A549 (cell line): ENCODE results near the gene APBA1. TPM values are rescaled to one million over a fixed set of nuclear protein-coding genes. Genes with fewer than 3 reads are reported as not detected.

Experiments
- ATAC-seq, 2 experiments: fragments of 200-7000 bp in 1 of 2; fragments of >200 bp in 1 of 2; cut with Nextera tagmentation in 1 of 2; cut with Tn5 transposase in 1 of 2; 3 replicates each; pipeline versions ENCODE4 v1.8.0 to v1.9.1; 2018 to 2020; ENCODE audit warnings: mild to moderate bottlenecking in 1 of 2, moderate library complexity in 1 of 2
- CTCF ChIA-PET: fragments of 300-600 bp; sonication (Branson Sonifier 250); formaldehyde crosslinking; extraction: SDS; loops from one replicate; lab custom pipeline; 2021; ENCODE audit warnings: antibody characterized with exemption, inconsistent platforms; lab: Yijun Ruan, JAX
- POLR2A ChIA-PET: fragments of 350-600 bp; formaldehyde crosslinking; extraction: SDS; loops from one replicate; lab custom pipeline; 2021; ENCODE audit warnings: antibody characterized with exemption, inconsistent platforms; lab: Yijun Ruan, JAX
- DNase-seq, 2 experiments: peaks; one replicate each; pipeline versions ENCODE4 v3.0.0 to v3.0.0-alpha.2; 2011 to 2016; ENCODE audit warnings: low read depth in 1 of 2, low spot score in 1 of 2
- FAIRE-seq: peaks from 2 replicates; lab custom pipeline; 2011; peaks lifted over from hg19 to GRCh38; lab: Jason Lieb, UNC
- H3K27ac ChIP-seq, 2 experiments: fragments of >200 bp; sonication (Bioruptor Twin); formaldehyde crosslinking; 3 replicates each; pipeline ENCODE4 v1.5.1; 2016 to 2017
- H3K4me1 ChIP-seq: fragments of >200 bp; sonication (Bioruptor Twin); formaldehyde crosslinking; 3 replicates; pipeline ENCODE4 v1.6.1; 2016
- H3K4me2 ChIP-seq: fragments of >200 bp; sonication (Bioruptor Twin); formaldehyde crosslinking; 3 replicates; pipeline ENCODE4 v1.6.1; 2016
- H3K4me3 ChIP-seq: fragments of >200 bp; sonication (Bioruptor Twin); formaldehyde crosslinking; 3 replicates; pipeline ENCODE4 v1.5.1; 2016
- H3K9me3 ChIP-seq: fragments of >200 bp; sonication (Bioruptor Twin); formaldehyde crosslinking; 3 replicates; pipeline ENCODE4 v1.6.1; 2016
- CBX2 ChIP-seq: fragments of 200-600 bp; sonication (generic); IDR thresholded peaks from 2 replicates; pipeline ENCODE4 v1.6.1; 2016; ENCODE audit warnings: low read depth, mild to moderate bottlenecking, borderline replicate concordance
- CEBPB ChIP-seq, 2 experiments: fragments of >200 bp in 1 of 2; sonication (Bioruptor Twin) in 1 of 2; formaldehyde crosslinking in 1 of 2; IDR thresholded peaks; 2 replicates each; pipeline ENCODE4 v1.6.1; 2012 to 2016
- CHD4 ChIP-seq: fragments of 200-600 bp; sonication (generic); IDR thresholded peaks from 2 replicates; pipeline ENCODE4 v1.6.1; 2016; ENCODE audit warnings: antibody characterized with exemption, mild to moderate bottlenecking, borderline replicate concordance
- CTCF ChIP-seq: fragments of >200 bp; sonication (Bioruptor Twin); formaldehyde crosslinking; IDR thresholded peaks from 3 replicates; pipeline ENCODE4 v1.5.1; 2016
- EHF ChIP-seq: fragments of 250-450 bp; sonication (Bioruptor Pico); IDR thresholded peaks from 2 replicates; pipeline ENCODE4 v1.5.0; 2020; ENCODE audit warnings: mild to moderate bottlenecking
- EHMT2 ChIP-seq: fragments of 200-600 bp; sonication (generic); IDR thresholded peaks from 2 replicates; pipeline ENCODE4 v1.6.1; 2016; ENCODE audit warnings: antibody characterized with exemption, low read depth, mild to moderate bottlenecking, moderate library complexity
- ELK1 ChIP-seq: fragments of 150-350 bp; IDR thresholded peaks from 2 replicates; pipeline ENCODE4 v1.6.1; 2014; ENCODE audit warnings: low read depth, mild to moderate bottlenecking, low read length
- EP300 ChIP-seq, 2 experiments: fragments of >200 bp; sonication (Bioruptor Twin); formaldehyde crosslinking; IDR thresholded peaks; 2 replicates in 1 of 2; 3 replicates in 1 of 2; pipeline ENCODE4 v1.6.1; 2016 to 2017
- ESRRA ChIP-seq: fragments of 150-350 bp; IDR thresholded peaks from 2 replicates; pipeline ENCODE4 v1.6.1; 2014; ENCODE audit warnings: mild to moderate bottlenecking, low read length, borderline replicate concordance
- FOSB ChIP-seq: fragments of 250-450 bp; sonication (Bioruptor Pico); IDR thresholded peaks from 2 replicates; pipeline ENCODE4 v1.5.0; 2020; ENCODE audit warnings: mild to moderate bottlenecking, moderate library complexity
- FOXS1 ChIP-seq: fragments of 250-450 bp; sonication (Bioruptor Pico); IDR thresholded peaks from 2 replicates; pipeline ENCODE4 v1.5.0; 2020; ENCODE audit warnings: mild to moderate bottlenecking, moderate library complexity
- HOXB5 ChIP-seq: fragments of 250-450 bp; sonication (Bioruptor Pico); IDR thresholded peaks from 2 replicates; pipeline ENCODE4 v1.5.0; 2020; ENCODE audit warnings: mild to moderate bottlenecking, moderate library complexity
- KDM1A ChIP-seq: fragments of 200-600 bp; sonication (generic); IDR thresholded peaks from 2 replicates; pipeline ENCODE4 v1.6.1; 2016; ENCODE audit warnings: low read depth, mild to moderate bottlenecking
- MYC ChIP-seq: IDR thresholded peaks from 2 replicates; pipeline ENCODE4 v1.6.1; 2012; ENCODE audit warnings: mild to moderate bottlenecking, inconsistent platforms, low read length, improper control_type of control experiment, borderline replicate concordance
- NFE2L2 ChIP-seq: fragments of 150-350 bp; conservative IDR thresholded peaks from 2 replicates; pipeline ENCODE4 v1.6.1; 2014; ENCODE audit warnings: low read length
- PBX3 ChIP-seq: IDR thresholded peaks from 2 replicates; pipeline ENCODE4 v1.6.1; 2012
- POLR2AphosphoS2 ChIP-seq: conservative IDR thresholded peaks from 2 replicates; pipeline ENCODE4 v1.6.1; 2012; ENCODE audit warnings: low read length, improper control_type of control experiment, inconsistent platforms
- RAD21 ChIP-seq, 2 experiments: fragments of >200 bp in 1 of 2; sonication (Bioruptor Twin) in 1 of 2; formaldehyde crosslinking in 1 of 2; IDR thresholded peaks in 1 of 2; conservative IDR thresholded peaks in 1 of 2; 2 replicates in 1 of 2; 3 replicates in 1 of 2; pipeline ENCODE4 v1.6.1; 2012 to 2018; ENCODE audit warnings: inconsistent platforms in 1 of 2
- RCOR1 ChIP-seq: fragments of 150-350 bp; IDR thresholded peaks from 2 replicates; pipeline ENCODE4 v1.6.1; 2014; ENCODE audit warnings: antibody characterized with exemption, low read length, low read depth
- RFX5 ChIP-seq: fragments of 450-650 bp; IDR thresholded peaks from 2 replicates; pipeline ENCODE4 v1.7.1; 2014; ENCODE audit warnings: antibody characterized with exemption, mild to moderate bottlenecking, moderate library complexity
- SMC3 ChIP-seq: fragments of >200 bp; sonication (Bioruptor Twin); formaldehyde crosslinking; IDR thresholded peaks from 3 replicates; pipeline ENCODE4 v1.6.1; 2018; ENCODE audit warnings: inconsistent platforms
- SREBF2 ChIP-seq: fragments of 450-650 bp; IDR thresholded peaks from 2 replicates; pipeline ENCODE4 v1.6.1; 2014; ENCODE audit warnings: mild to moderate bottlenecking, moderate library complexity
- TFCP2L1 ChIP-seq: fragments of 250-450 bp; sonication (Bioruptor Pico); IDR thresholded peaks from 2 replicates; pipeline ENCODE4 v1.5.0; 2021; ENCODE audit warnings: mild to moderate bottlenecking
- USF2 ChIP-seq: fragments of 450-650 bp; IDR thresholded peaks from 2 replicates; pipeline ENCODE4 v1.6.1; 2014; ENCODE audit warnings: antibody characterized with exemption
- ZFP36 ChIP-seq: fragments of 450-650 bp; IDR thresholded peaks from 2 replicates; pipeline ENCODE4 v1.6.1; 2014; ENCODE audit warnings: borderline replicate concordance; ENCODE audit not compliant: partially characterized antibody
- ZNF302 ChIP-seq: fragments of 250-450 bp; sonication (Bioruptor Pico); IDR thresholded peaks from 2 replicates; pipeline ENCODE4 v1.9.0; 2021; ENCODE audit warnings: inconsistent platforms, mild to moderate bottlenecking, moderate library complexity
- ZSCAN20 ChIP-seq: fragments of 250-450 bp; sonication (Bioruptor Pico); IDR thresholded peaks from 2 replicates; pipeline ENCODE4 v1.8.0; 2022; ENCODE audit warnings: mild to moderate bottlenecking, moderate library complexity
- WGBS: methylation state at CpG from one replicate; pipeline ENCODE4 v1.1.6; 2017; ENCODE audit errors: missing lambda C conversion rate; 5-methylcytosine and 5-hydroxymethylcytosine counted together
- polyA plus RNA-seq, 4 experiments: library from polyadenylated mRNA; depleted of rRNA in 3 of 4; stranded (reverse); fragments of >200 nt; fragmentation: RNase III in 1 of 4; extraction: RNeasy Plus Mini Kit Qiagen cat#74134 plus additional on column Dnase treatment in 1 of 4; gene quantifications; 2 replicates in 3 of 4; 3 replicates in 1 of 4; pipeline ENCODE4 v1.2.3, GENCODE V29; 2011 to 2017

Gene APBA1
- polyA plus RNA-seq, 2 of the 4 experiments (the other 2 are of a cell fraction), result 0.22 to 1.6 TPM

- no peak for DNase-seq
- H3K4me2 ChIP-seq, result no peak overlapping the region
- no peak for FAIRE-seq
- no peaks in the 10 kb centered on the region for H3K9me3 ChIP-seq
- CTCF ChIA-PET, result interaction anchor here (2.8 kb wide), 1 partner anchor 24 kb away, joined by 8 read pairs; no protein-coding TSS in a partner anchor
- WGBS, result 63% methylated on average over 3 of the region's 6 CpGs
- TF ChIP-seq TFCP2L1 (CRISPR knock-in tag) (no peak), FOSB (CRISPR knock-in tag) (no peak), CEBPB (IDR thresholded peaks at IDR 0.05) (no peak), RCOR1 (no peak), CTCF (no peak), SMC3 (no peak), ZSCAN20 (CRISPR knock-in tag) (no peak), PBX3 (no peak), ELK1 (no peak), MYC (no peak), POLR2AphosphoS2 (no peak), EP300 (IDR thresholded peaks at IDR 0.05) (no peak)
- no peak; a peak in 1 of 6 replicates for ATAC-seq
- no peak overlapping the region for H3K4me3 ChIP-seq
- H3K27ac ChIP-seq, result no peak overlapping the region
- H3K4me1 ChIP-seq, result no peaks in the 10 kb centered on the region
- POLR2A ChIA-PET, result no interaction called here
Measured at GRCh38 chr9:69446496-69446895, 225.7 kb downstream of the APBA1 start.

- FAIRE-seq (no peak), DNase-seq (no peak), ATAC-seq (no peak)
- 30% methylated on average over 5 of the region's 5 CpGs for whole genome bisulfite sequencing
- no peaks in the 10 kb centered on the region for H3K9me3 ChIP-seq
- no peak overlapping the region for H3K27ac ChIP-seq
- H3K4me2 ChIP-seq, result no peak overlapping the region
- no peaks in the 10 kb centered on the region for H3K4me1 ChIP-seq
- no peak overlapping the region for H3K4me3 ChIP-seq
- CTCF ChIA-PET, result interaction anchor here (0.7 kb wide), 1 partner anchor 23 kb away, joined by 3 read pairs; no protein-coding TSS in a partner anchor
- POLR2A ChIA-PET, result no interaction called here
- TF ChIP-seq EHMT2, result no peak
- no peak for TF ChIP-seq CHD4
- TF ChIP-seq CTCF, result no peak
- no peak for TF ChIP-seq RFX5
- TF ChIP-seq NFE2L2, result no peak
- no peak for TF ChIP-seq POLR2AphosphoS2
- no peak for TF ChIP-seq EHF (CRISPR knock-in tag)
- no peak for TF ChIP-seq CBX2
- TF ChIP-seq FOXS1 (CRISPR knock-in tag), result no peak
- no peak for TF ChIP-seq HOXB5 (CRISPR knock-in tag)
- TF ChIP-seq MYC, result no peak
- TF ChIP-seq PBX3, result no peak
- TF ChIP-seq ZSCAN20 (CRISPR knock-in tag), result no peak
- TF ChIP-seq USF2, result no peak
- TF ChIP-seq KDM1A, result no peak
- TF ChIP-seq RAD21 (conservative IDR thresholded peaks at IDR 0.05 in 1 of 2, IDR thresholded peaks at IDR 0.05 in 1 of 2), result no peak
- no peak for TF ChIP-seq ZFP36
- TF ChIP-seq ESRRA, result no peak
- TF ChIP-seq SREBF2, result no peak
- TF ChIP-seq ZNF302 (CRISPR knock-in tag), result no peak
Measured at GRCh38 chr9:69445251-69445650, 226.9 kb downstream of the APBA1 start.
